HT-29 (cell line): ENCODE results near the gene LCORL. TPM values are rescaled to one million over a fixed set of nuclear protein-coding genes. Genes with fewer than 3 reads are reported as not detected.
"Not testable (repeated sequence)": the region's sequence is repeated elsewhere in the genome, so short reads cannot be mapped to it uniquely, and the experiment has no call there.

Experiments used
- DNase-seq: peaks from one replicate; pipeline ENCODE4 v3.0.0-alpha.2; 2015; ENCODE audit warnings: low spot score
- total RNA-seq: library from RNA; depleted of rRNA; stranded (reverse); fragments of >200 nt; shearing (Covaris generic); gene quantifications from 2 replicates; pipeline ENCODE4 v1.2.3, GENCODE V29; 2014

Gene LCORL
- total RNA-seq, 1 experiment from 2014 or later = 7.4 TPM

GRCh38 chr4:17933126-17933525 is 88.4 kb downstream of the LCORL start:
- DNase-seq = no peak

DNA sequence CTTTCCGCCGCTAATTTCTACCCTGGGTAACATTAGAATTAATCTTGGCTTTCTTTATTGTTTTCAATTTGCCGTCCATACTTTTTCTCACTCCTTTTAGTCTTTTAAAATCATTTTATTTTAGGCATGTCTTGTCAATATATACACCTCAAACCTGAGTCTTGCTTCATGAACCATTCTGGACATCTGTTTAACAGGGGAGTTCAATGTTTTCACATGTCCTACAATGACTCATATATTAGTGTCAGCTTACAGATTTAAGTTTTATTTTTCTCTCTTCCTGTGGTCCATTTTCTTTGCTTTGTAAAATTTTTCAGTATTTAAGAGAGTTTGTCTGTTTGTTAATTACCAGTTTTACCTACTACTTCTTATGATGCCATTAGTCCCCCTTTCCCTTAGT is 89.5 kb downstream of the LCORL start:
- no peak for DNase-seq

DNA sequence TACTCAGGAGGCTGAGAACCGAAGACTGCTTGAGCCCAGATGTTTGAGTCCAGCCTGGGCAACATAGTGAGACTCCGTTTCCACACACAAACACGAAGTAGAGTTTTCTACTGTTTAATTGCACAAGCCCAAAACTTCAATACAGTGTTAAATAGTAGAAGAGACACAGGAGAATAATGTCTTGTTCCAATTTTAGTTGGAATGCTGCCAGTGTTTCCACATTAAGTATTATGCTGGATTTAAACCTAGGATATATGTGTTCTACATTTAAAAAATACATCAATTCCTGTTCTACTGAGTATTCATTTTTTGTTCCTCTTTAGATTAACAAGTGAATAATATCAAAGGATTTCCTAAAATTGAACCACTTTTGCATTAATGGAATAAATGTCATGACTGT is 91.3 kb downstream of the LCORL start:
- DNase-seq = no peak

GRCh38 chr4:17924189-17924588 is 97.4 kb downstream of the LCORL start:
- DNase-seq = no peak

GRCh38 chr4:17921451-17921850 is 100.1 kb downstream of the LCORL start:
- no peak for DNase-seq

- DNase-seq = no peak
Observed at GRCh38 chr4:17920681-17921080, 100.9 kb downstream of the LCORL start.

- DNase-seq = no peak
Observed at GRCh38 chr4:17915439-17915838, 106.1 kb downstream of the LCORL start.

DNA sequence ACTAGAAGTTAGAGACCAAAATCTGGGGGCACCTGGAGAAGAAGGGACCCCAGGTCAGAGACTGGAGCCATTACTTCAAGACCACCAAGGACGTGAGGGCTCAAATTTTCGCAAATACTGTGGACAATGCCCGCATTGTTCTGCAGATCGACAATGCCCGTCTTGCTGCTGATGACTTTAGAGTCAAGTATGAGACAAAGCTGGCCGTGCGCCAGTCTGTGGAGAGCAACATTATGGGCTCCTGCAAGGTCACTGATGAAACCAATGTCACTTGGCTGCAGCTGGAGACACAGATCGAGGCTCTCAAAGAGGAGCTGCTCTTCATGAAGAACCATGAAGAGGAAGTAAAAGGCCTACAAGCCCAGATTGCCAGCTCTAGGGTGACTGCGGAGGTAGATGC is 109.5 kb downstream of the LCORL start:
- DNase-seq = no peak

DNA sequence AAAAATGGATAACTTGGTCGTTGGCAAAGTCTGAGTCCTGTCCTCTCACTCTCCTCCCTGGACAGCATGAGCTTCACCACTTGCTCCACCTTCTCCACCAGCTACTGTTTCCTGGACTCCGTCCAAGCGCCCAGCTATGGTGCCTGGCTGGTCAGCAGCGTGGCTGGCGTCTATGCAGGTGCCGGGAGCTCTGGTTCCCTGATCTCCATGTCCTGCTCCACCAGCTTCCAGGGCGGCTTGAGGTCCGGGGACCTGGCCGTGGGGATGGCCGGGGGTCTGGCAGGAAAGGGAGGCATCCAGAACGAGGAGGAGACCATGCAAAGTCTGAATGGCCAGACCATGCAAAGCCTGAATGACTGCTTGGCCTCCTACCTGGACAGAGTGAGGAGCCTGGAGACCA is 109.9 kb downstream of the LCORL start:
- no peak for DNase-seq

GRCh38 chr4:17898553-17899055 is 123.0 kb downstream of the LCORL start:
- no peak for DNase-seq

DNA sequence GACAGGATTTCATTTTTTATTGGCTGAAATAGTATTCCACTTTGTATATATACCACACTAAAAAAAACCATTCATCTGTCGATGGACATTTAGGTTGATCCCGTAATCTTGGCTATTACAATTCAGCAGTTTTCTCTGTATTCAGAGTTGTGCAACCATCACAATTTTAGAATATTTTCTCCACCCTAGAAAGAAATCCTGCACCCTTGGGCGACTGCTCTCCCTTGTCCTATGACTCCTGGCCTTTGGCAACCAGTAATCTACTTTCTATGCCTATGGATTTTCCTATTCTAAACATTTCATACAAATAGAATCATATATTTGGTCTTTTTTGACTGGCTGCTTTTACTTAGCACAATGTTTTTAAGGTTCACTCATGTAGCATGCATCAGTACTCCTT is 126.1 kb downstream of the LCORL start:
- DNase-seq = no peak

- no peak for DNase-seq
Observed at GRCh38 chr4:17894421-17894820, 127.1 kb downstream of the LCORL start.

DNA sequence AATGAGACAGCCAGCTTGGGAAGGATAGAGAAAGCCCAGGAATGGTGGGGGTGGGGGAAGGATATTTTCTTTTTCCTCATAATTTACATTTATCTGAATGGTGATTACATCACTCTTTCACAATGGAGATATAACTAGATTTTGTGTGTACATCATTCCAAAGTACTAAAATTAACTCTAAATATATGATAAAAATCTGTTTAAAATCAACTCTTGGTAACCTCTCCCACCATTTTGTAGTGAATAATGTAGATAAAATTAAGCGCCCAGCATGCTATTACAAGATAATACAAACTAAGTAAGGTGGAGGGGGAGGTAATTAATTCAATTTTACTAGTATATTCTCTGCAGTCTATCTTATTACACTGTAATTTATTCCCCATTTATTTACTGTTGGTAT is 131.9 kb downstream of the LCORL start:
- no peak for DNase-seq

GRCh38 chr4:17884511-17884910 is 137.0 kb downstream of the LCORL start:
- no peak for DNase-seq

DNA sequence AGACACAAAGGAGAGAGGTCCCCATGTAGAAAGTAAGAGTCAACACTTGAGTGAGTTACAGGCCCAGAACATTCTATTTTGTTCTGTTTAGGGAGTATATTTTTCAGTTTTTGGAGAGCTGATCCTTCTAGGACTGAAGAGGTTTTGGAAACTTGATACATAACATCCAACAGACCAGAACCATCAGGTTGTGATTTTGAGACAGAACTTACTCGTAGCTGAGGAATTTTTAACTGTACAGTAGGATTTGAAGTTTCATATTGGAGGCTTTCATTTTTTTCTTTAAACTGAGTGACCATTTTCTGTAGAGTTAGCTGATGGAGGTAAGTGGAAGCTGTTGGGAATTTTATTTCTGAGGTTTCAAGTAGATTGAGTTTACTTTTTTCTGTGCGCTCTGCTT is 137.5 kb downstream of the LCORL start:
- DNase-seq = no peak

- no peak for DNase-seq
Observed at GRCh38 chr4:17877661-17878060, 143.9 kb downstream of the LCORL start.

DNA sequence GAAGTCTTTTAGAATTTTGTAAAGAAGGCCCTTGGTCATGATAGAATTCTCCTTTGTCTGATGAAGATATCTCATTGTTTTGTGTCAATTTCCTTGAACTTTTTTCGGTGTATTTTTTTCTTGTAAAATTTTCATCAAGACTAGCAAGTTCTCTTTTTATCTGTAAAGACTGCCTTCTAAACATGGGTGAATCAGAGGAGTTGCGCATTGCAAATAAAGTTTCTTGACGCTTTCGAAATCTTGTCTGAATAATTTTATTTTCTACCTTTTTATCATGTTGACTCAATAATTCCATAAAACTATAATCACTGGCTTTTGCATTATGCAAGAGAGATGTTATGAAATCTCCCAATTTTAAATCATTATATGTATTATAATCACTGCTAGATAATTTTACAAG is 144.6 kb downstream of the LCORL start:
- DNase-seq = no peak

DNA sequence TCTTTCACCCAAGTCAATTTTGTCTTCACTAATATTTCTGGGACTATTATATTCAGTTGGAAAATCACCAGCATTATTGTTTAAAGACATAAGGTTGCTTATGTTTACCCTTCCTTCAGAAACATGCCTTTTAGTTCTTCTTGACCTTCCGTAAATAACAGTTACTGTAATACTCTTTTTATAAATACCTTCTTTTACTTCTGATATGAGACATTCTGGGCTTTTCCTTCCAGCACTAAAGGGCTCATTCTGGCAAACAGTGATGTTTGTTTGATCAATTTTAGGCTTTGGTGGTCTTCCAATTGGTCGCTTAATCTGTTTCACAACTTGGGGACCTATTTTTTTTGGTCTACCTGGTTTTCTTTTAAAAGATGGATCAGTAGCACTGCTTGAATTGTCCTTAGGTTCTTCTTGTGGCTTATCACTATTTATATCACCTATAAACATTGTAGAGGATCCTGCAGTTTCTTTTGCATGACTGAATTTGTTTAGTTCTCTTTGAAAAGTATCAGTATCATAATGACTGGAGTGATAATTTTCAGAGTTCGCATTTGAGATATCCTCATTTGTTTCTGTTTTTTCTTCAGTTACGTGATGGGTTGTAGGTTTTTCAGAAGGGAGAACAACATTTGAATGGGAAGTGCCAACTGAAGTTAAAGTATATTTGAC is 146.0 kb downstream of the LCORL start:
- no peak for DNase-seq

DNA sequence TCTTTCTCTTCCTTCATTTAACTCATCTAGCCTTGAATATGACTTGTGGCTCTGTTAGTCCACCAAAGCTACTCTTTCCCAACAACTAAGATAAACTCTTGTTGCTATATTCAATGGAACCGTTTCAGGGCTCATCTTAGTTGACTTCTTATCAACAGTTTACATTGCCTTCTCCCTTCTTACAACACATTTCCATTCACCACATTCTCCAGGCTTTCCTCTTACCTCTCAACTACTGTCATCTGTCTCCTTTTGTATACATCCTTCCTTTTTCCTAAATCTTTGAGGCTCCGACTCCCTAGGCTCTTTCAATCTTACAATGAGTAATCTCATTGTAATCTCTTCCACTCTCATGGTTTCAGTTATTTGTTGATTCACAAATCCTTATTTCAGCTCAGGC is 152.2 kb downstream of the LCORL start:
- no peak for DNase-seq

DNA sequence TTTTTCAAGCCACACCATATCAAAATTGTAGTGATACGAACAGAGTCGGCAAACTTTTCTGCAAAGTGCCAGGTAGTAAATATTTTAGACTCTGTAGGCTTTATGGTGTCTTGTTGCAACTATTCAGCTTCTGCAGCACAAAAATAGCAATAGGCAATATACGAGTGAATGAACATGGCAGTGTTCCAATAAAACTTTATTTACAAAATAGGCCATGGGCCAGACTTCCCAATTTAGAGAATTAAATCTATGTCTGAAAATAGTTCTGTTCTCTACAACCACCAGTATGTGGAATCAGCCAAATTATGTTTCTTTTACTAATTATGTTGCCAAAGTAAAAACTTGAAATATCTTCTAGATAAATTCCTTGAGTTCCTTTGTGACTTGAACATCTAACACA is 154.3 kb downstream of the LCORL start:
- no peak for DNase-seq

DNA sequence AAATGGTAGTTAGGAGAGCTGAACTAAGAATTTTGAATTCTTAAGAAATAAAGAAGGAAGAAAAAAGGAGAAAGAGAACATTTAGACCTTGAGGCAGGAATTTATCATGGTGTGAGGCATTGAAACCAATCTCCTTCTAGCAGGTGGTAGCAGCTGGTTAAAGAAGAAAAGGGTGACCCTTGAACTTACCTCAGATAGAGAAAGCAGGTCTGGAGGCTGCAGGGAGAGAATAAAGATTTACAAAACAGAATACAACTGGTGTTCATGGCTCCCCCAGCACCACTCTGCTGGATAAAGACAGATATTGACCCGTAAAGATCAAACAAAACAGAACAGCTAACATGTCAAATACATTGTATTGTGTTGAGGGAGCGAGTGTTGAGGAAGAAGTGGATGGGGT is 154.7 kb downstream of the LCORL start:
- no peak for DNase-seq

DNA sequence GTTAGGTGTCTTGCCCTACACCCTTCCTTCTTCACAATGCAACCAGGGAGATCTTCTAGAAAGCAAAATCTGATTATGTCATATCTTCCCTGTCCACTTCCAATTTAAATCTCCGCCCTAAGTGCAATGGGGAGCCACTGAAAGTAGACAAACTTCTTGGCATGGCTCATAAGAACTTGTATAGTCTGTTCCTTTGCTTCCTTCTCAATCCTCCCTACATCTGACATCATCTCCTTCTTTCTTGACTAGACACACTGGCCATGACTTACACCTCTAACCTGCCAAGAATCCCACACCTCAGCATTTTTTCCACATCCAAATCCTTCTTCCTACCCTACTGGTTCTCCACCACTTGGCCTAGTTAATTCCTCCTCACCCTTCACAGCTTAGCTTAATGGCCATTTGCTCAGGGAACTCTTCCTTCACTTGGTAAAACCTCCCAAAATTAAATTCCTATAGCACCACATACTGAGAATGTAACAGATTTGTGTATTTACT is 155.6 kb downstream of the LCORL start:
- no peak for DNase-seq

DNA sequence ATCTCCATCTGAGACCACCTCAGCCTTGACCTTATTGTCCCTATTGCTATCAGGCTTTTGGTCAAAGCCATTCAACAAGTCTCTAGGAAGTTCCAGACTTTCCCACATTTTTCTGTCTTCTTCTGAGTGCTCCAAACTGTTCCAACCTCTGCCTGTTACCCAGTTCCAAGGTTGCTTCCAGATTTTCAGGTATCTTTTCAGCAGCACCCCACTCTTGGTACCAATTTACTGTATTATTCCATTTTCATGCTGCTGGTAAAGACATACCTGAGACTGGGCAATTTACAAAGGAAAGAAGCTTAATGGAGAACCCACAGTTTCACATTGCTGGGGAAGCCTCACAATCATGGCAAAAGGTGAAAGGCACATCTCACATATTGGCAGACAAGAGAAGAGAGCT is 159.6 kb downstream of the LCORL start:
- not testable (repeated sequence) for DNase-seq
